Pancreas (tissue), 10 donors: Measurements from ENCODE around the gene ANXA3. TPM values are rescaled to one million over a fixed set of nuclear protein-coding genes. Genes with fewer than 3 reads are reported as not detected.

Experiments used
- ATAC-seq, 4 donors: fragments of 200-7000 bp; cut with Tn5 transposase; one replicate each; pipeline versions ENCODE4 v1.8.0 to v1.9.1; 2020; ENCODE audit warnings: mild to moderate bottlenecking in 4 of 4, moderate library complexity in 4 of 4
- DNase-seq, 6 donors: peaks; one replicate each; pipeline ENCODE4 v3.0.0-alpha.2; 2020
- FAIRE-seq: peaks from 2 replicates; lab custom pipeline; 2012; peaks lifted over from hg19 to GRCh38; lab: Jason Lieb, UNC
- H3K27ac ChIP-seq, 4 donors: fragments of 200-600 bp; sonication (generic); 1 replicate in 3 of 4; 2 replicates in 1 of 4; pipeline versions ENCODE4 v1.5.0 to v1.8.0; 2020
- H3K27me3 ChIP-seq, 4 donors: fragments of 200-600 bp; one replicate each; pipeline ENCODE4 v1.8.0; 2021
- H3K36me3 ChIP-seq, 3 donors: fragments of 200-600 bp; sonication (generic) in 1 of 3; one replicate each; pipeline versions ENCODE4 v1.5.0 to v1.8.0; 2020 to 2021
- H3K4me1 ChIP-seq, 3 donors: fragments of 200-600 bp; one replicate each; pipeline ENCODE4 v1.8.0; 2021
- H3K4me3 ChIP-seq, 4 donors: fragments of 200-600 bp; sonication (generic) in 2 of 4; one replicate each; pipeline versions ENCODE4 v1.5.0 to v1.8.0; 2020 to 2021
- H3K9me3 ChIP-seq, 4 donors: fragments of 200-600 bp; one replicate each; pipeline ENCODE4 v1.8.0; 2021
- CTCF ChIP-seq, 4 donors: fragments of 200-600 bp; sonication (generic) in 3 of 4; IDR thresholded peaks; one replicate each; pipeline versions ENCODE4 v1.5.0 to v1.8.0; 2021; ENCODE audit warnings: antibody characterized with exemption in 4 of 4
- WGBS, 2 donors: extraction: QIAGEN DNeasy Blood & Tissue Kit; methylation state at CpG; one replicate each; pipeline ENCODE4 v1.1.7; 2013; 5-methylcytosine and 5-hydroxymethylcytosine counted together
- intact Hi-C, 3 donors: fragments of 100-400 bp; cut with DNase I; formaldehyde crosslinking; loops; one replicate each; pipeline versions ENCODE4 v1.11.1 to v1.14.2; 2022
- polyA plus RNA-seq, 2 donors: library from polyadenylated mRNA; stranded (reverse); fragments of 200-250 nt; gene quantifications; one replicate each; pipeline ENCODE4 v1.2.3, GENCODE V29; 2013
- total RNA-seq, 6 donors: library from RNA; stranded (reverse); fragmentation: NEBNext Ultra II Directional in 4 of 6; extraction: Animal tissue kit (Norgen Biotek cat#: 25700) in 4 of 6; gene quantifications; one replicate each; pipeline versions ENCODE4 v1.2.1 to v1.2.4, GENCODE V29; 2021 to 2023
- donor health status: healthy with polysubstance abuse.
- donor health status: DM: no; HTN: no; CAD: no; lungs with moderate emphysema.
- donor health status: DM: no; HTN: no; CAD: no.
- donor health status: control.
- donor health status: control.
- donor health status: Bipolar disorder and iron deficiency.
- donor health status: DM: yes; HTN: yes; CAD: no.
- donor health status: DM: no; HTN: no; CAD: no.
- donor health status: DM: no; HTN: no; CAD: no.
- donor health status: DM: yes; HTN: yes; CAD: no.

ANXA3 gene
- total and polyA plus RNA-seq, 8 donors: 18.7 to 64.8 (median 29.6) TPM

- no peaks in the 10 kb centered on the region for H3K4me1 ChIP-seq
- 64 to 74% methylated on average over 3 of the region's 3 CpGs for WGBS, 2 donors
- DNase-seq (no peak), ATAC-seq (no peak), FAIRE-seq (no peak)
- no peaks in the 10 kb centered on the region for H3K9me3 ChIP-seq
- no peak overlapping the region for H3K4me3 ChIP-seq
- intact Hi-C loops: loop anchor here in 1 of 3 donors (10.0 kb wide), 1 partner anchor 554 kb away; no protein-coding TSS in a partner anchor
- no peak overlapping the region for H3K27ac ChIP-seq
- H3K36me3 ChIP-seq: peaks cover 0 to 6% (median 0%) of the 10 kb centered on the region in 3 donors
- no peaks in the 10 kb centered on the region for H3K27me3 ChIP-seq
- no peak for TF ChIP-seq CTCF (IDR thresholded peaks at IDR 0.05)
Observed at GRCh38 chr4:78518561-78518960, 33.0 kb upstream of the ANXA3 start.

- intact Hi-C loops: loop anchor here in 2 of 3 donors (10.0 kb wide), 1 partner anchor 555 kb away; no protein-coding TSS in a partner anchor
- Histone ChIP-seq H3K36me3 (no peaks in the 10 kb centered on the region), H3K27ac (no peak overlapping the region), H3K4me1 (no peaks in the 10 kb centered on the region), H3K27me3 (no peaks in the 10 kb centered on the region), H3K4me3 (no peak overlapping the region), H3K9me3 (no peaks in the 10 kb centered on the region)
- ATAC-seq (no peak), FAIRE-seq (no peak), DNase-seq (no peak)
- TF ChIP-seq CTCF (IDR thresholded peaks at IDR 0.05): no peak
- WGBS, 2 donors: 77 to 91% methylated on average over 3 of the region's 3 CpGs
Observed at GRCh38 chr4:78519962-78520361, 31.6 kb upstream of the ANXA3 start.

GRCh38 chr4:78520808-78521226, 30.8 kb upstream of the ANXA3 start:
- no peak for ATAC-seq

GRCh38 chr4:78524009-78524408, 27.6 kb upstream of the ANXA3 start:
- FAIRE-seq: no peak
- WGBS, 2 donors: 0 to 89% methylated on average over 1 of the region's 1 CpG
- no peak for TF ChIP-seq CTCF (IDR thresholded peaks at IDR 0.05)
- Histone ChIP-seq H3K9me3 (no peaks in the 10 kb centered on the region), H3K4me1 (no peaks in the 10 kb centered on the region), H3K27me3 (no peaks in the 10 kb centered on the region), H3K4me3 (no peak overlapping the region), H3K36me3 (no peaks in the 10 kb centered on the region), H3K27ac (no peak overlapping the region)
- no peak for DNase-seq
- no peak for ATAC-seq
- intact Hi-C loops: loop anchor here in 1 of 3 donors (10.0 kb wide), 1 partner anchor 559 kb away; no protein-coding TSS in a partner anchor

More at GRCh38 chr4:78520808-78521226, 30.8 kb upstream of the ANXA3 start:
- no peak for TF ChIP-seq CTCF (IDR thresholded peaks at IDR 0.05)
- Histone ChIP-seq H3K9me3 (no peaks in the 10 kb centered on the region), H3K36me3 (no peaks in the 10 kb centered on the region), H3K27ac (no peak overlapping the region), H3K4me1 (no peaks in the 10 kb centered on the region), H3K4me3 (no peak overlapping the region), H3K27me3 (no peaks in the 10 kb centered on the region)
- DNase-seq (no peak), FAIRE-seq (no peak)
- intact Hi-C loops: loop anchor here in 1 of 3 donors (10.0 kb wide), 1 partner anchor 556 kb away; no protein-coding TSS in a partner anchor
- 65 to 74% methylated on average over 3 of the region's 3 CpGs for WGBS, 2 donors

GRCh38 chr4:78525559-78525958, 26.0 kb upstream of the ANXA3 start:
- H3K27me3 ChIP-seq: no peaks in the 10 kb centered on the region
- WGBS, 2 donors: 55 to 59% methylated on average over 3 of the region's 3 CpGs
- no peaks in the 10 kb centered on the region for H3K4me1 ChIP-seq
- FAIRE-seq (no peak), DNase-seq (no peak), ATAC-seq (no peak)
- no peaks in the 10 kb centered on the region for H3K36me3 ChIP-seq
- TF ChIP-seq CTCF (IDR thresholded peaks at IDR 0.05): no peak
- H3K27ac ChIP-seq: no peak overlapping the region
- no peaks in the 10 kb centered on the region for H3K9me3 ChIP-seq
- no peak overlapping the region for H3K4me3 ChIP-seq
- intact Hi-C loops: loop anchor here in 1 of 3 donors (10.0 kb wide), 1 partner anchor 561 kb away; no protein-coding TSS in a partner anchor
